ENCODE results near the gene MTHFD1L.

GRCh38 chr6:150887978-150888563 lies 22.6 kb downstream of the MTHFD1L start:
- TF ChIP-seq CTCF (IDR thresholded peaks at IDR 0.05) (no peak), POLR2A (IDR thresholded peaks at IDR 0.05) (no peak)
